Glomerular visceral epithelial cell (primary cell): ENCODE results near the gene STAM.
A peak's percentile ranks its signal among the peaks of the same experiment; 100 is the strongest.

Experiments used
- DNase-seq: peaks from one replicate; pipeline ENCODE4 v3.0.0-alpha.2; 2016; ENCODE audit errors: extremely low spot score

Gene STAM

DNA sequence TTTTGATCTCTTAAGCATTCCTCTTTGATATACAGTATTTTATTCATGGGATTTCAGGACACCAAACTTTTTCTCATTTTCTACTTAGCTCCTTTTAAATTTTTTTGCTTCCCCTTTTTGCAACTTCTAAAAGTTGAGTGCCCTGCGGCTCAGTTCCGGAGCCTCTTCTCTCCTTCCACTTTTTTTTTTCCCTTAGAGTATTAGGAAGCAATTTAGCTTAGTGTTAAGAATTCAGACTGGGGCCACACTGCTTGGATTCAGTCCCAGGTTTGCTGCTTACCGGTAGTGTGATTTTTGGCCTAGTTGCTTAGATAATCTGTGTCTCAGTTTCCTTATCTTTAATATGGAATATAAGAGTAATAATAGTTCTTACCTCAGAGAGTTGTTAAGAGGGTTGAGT lies 3.4 kb downstream of the STAM start:
- no peak for DNase-seq

GRCh38 chr10:17648243-17649035 lies 4.5 kb downstream of the STAM start:
- DNase-seq: peak; percentile 54

DNA sequence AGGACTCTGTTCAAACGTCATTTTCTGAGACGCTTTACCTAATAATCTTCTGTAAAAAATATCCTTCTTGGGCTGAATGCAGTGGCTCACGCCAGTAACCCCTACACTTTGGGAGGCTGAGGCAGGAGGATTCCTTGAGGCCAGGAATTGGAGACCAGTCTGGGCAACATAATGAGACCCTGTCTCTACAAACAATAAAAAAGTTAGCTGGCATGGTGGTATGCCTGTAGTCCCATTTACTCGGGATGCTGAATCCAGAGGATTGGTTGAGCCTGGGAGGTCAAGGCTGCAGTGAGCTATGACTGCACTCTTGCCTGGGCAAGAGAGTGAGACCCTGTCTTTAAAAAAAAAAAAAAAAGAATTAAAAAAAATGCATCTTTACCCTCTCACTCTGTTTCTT lies 5.1 kb downstream of the STAM start:
- no peak for DNase-seq

GRCh38 chr10:17649836-17650235 lies 5.9 kb downstream of the STAM start:
- DNase-seq: no peak

- no peak for DNase-seq
Observed at GRCh38 chr10:17650416-17650815, 6.5 kb downstream of the STAM start.

GRCh38 chr10:17651896-17652295 lies 7.9 kb downstream of the STAM start:
- DNase-seq: no peak

DNA sequence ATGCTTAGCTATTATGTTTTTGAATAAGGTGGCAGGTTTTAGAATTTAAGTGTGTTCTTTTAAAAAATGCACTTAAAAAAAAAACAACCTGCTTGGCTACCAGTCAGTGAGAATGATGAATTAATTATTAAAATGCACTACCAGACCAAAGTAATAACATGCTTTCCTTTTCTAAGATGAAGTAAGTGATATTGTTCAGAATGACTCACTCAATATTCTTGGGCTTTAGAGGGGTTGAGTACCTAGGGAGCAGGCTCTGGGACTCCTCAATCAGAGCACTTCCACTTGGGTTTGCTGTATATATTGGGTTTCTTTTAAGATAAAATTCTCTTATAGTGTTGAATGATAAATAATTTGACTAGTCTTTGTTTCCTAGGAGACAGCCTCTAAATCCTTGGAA lies 8.6 kb downstream of the STAM start:
- DNase-seq: peak; percentile 27

GRCh38 chr10:17655009-17655408 lies 11.1 kb downstream of the STAM start:
- DNase-seq: no peak

DNA sequence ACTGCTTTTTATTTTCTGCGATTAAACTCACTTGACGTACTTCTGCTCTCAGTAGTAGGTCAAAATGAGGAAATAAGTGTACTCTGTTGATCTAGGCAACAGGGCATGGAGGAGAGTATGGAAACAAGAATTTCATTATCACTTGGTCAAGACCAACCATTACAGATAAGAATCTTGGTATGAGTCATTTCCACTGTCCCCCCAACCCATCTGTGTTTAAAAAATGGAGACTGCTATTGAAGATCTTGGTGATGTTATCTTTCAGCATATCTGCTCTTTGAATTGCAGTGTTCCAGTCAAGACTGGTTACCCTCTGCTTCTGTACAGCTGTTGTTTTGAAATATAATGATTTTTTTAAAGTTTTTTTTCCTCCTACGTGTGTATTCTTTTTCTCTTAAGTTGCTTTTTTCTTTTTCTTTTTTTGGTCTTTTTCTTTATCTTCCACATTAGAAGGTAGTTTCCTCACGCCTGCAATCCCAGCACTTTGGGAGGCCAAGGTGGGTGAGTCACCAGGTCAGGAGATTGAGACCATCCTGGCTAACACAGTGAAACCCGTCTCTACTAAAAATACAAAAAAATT lies 11.7 kb downstream of the STAM start:
- peak; percentile 30 for DNase-seq

GRCh38 chr10:17657103-17657500 lies 13.2 kb downstream of the STAM start:
- no peak for DNase-seq

DNA sequence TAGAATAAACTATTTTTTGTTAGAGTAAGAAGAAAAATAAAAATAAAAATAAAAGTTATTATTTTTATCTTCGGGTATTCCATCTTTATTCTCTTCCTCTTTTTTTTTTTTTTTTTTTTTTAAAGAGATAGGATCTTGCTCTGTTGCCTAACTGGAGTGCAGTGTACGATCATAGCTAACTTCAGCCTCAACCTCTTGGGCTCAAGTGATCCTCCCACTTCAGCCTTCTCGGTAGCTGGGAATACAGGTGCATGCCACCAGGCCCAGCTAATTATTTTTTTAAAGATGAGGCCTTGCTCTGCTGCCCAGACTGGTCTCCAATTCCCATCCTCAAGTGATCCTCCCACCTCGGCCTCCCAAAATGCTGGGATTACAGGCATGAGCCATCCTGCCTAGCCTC lies 15.4 kb downstream of the STAM start:
- no peak for DNase-seq

- DNase-seq: no peak
Observed at GRCh38 chr10:17660921-17661320, 17.0 kb downstream of the STAM start.

- no peak for DNase-seq
Observed at GRCh38 chr10:17661510-17661909, 17.6 kb downstream of the STAM start.

DNA sequence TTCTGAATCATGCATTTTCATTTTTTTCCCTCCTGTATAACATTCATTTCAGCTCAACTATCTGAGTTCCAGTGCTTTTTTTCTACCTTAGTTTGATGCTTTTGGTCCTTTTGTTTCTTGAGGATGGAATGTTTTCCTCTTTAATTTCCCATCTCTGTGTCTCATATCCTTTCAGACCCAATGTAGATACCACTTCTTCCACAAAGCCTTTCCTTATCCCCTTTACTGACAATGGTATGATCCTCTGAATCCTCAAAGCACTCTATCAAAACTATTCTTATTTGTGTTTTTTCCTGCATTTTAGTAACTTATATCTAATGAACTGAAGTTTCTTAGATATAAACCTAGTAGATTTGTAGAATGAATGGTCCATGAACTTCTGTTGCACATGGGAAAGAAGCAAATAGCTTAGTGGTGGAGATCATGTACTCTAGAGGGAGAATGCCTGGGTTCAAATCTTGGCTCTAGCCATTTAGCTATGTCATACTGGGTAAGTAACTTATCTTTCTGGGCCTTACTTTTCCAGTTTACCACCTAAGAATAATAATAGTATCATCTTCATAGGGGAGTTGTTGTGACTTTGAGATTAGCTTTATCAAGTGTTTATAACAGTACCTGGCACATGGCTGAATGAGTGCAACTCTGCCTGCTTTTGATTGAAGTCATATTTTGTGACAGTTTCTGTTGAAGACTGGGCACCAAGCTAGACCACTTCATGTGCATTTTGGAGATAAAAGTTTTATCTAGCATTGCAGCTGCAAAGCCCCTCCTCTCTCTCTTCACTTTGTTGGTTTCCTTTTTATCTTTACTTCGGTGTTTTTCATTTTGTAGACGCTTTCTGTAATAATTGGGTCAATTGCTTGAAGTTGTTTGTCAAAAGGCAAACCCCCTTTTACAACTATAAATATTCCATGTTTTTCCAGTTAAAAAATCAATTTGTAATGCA lies 18.5 kb downstream of the STAM start:
- no peak for DNase-seq

GRCh38 chr10:17663450-17663849 lies 19.5 kb downstream of the STAM start:
- DNase-seq: no peak

- peak; percentile 70 for DNase-seq
Observed at GRCh38 chr10:17665747-17666146, 21.8 kb downstream of the STAM start.

DNA sequence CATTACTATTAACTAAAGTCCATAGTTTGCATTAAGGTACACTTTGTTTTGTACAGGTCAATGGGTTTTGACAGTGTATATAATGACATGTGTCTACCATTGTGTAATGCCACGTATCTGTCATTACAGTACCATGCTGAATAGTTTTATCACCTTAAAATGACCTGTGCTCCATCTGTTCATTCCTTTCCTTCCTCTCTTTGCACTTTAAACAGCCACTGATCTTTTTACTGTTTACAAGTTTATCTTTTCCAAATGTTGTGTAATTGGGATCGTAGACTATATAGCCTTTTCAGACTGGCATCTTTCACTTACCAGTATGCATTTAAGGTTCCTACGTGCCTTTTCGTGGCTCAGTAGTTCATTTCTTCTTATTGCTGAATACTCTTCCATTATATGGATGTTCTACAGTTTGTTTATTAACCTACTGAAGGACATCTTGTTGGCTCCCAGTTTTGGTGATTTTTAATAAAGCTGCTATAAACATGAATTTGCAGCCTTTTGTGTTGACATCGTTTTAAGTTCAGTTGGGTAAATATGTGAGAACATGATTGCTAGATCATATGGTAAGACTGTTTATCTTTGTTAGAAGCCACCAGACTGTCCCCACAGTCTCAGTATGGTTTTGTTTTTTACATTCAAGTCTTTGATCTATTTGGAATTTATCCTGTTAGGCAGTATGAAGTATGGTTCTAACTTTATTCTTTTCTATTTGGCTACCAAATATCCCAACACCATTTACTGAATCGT lies 24.7 kb downstream of the STAM start:
- DNase-seq: no peak

DNA sequence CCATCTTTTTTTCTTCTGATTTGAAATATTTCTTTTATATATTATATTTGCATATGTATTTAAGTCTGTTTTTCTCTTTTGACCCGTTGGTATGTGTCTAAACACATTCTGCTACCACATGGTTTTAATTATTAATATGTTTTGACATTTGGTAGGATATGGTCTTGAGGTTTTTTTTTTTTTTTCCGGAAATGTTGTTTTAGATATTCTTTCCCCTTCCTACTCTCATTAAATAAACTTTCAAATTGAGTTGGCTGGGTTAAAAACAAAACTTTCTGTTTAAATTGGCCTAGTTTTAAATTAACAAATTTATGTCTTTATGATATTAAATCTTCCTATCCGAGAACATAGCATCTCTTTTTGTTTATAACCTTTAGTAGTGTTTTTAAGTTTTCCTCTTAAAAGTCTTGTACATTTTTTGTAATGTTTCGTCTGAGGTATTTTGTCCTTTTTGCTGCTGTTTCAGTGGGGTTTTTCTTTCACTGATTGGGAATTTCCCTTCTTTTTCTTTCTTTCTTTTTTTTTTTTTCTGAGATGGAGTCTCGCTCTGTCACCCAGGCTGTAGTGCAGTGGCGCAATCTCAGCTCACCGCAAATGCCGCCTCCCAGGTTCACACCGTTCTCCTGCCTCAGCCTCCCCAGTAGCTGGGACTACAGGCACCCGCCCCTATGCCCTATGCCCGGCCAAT lies 25.4 kb downstream of the STAM start:
- no peak for DNase-seq

- DNase-seq: no peak
Observed at GRCh38 chr10:17671307-17671706, 27.4 kb downstream of the STAM start.

DNA sequence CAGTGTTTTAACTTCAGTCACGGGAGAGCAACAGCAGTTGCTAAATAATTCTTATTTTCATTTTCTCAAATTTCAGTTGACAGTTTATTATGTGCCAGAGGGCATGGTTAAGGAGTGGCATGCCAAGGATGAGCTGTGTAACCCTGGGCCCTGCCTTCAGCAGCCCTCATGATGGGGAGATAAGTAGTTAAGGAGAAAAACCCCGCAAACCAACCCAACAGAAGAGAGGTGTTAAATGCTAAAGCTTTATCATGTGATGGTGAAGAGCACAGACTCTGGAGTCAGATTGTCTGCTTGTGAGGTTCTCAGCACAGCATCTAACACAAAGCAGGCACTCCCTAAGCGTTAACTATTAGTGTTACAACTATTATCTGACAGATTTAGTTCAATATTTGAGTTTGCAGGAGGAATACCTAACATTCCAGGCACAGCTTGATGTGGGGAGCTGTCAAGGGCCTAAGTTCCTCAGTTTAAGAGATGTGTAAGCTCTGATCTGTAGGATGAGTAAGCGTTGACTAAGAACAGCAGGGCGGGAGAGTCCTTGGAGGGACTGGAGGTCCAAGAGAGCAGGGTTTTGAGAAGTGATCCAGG lies 29.6 kb downstream of the STAM start:
- peak; percentile 77 for DNase-seq

DNA sequence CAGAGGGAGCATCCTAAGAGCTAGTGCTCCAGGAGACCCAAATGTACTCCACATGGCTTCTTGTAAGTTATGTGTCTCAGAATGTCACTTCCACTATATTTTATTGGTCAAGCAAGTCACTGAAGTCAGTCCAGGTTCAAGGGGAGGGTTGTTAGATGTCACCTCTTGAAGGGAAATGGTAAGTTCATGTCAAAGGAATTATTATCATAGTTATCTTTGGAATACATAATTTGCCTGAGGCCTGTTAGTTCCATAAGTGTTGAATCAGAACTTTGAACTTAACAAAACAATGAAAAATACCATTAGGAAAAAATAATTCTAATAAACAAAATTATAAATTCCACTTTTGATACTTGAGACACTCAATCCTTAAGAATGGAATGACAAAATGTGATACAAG lies 30.6 kb downstream of the STAM start:
- no peak for DNase-seq
